Psoas muscle (tissue), 8 donors: ENCODE data around the gene GLI3. TPM values are rescaled to one million over a fixed set of nuclear protein-coding genes. Genes with fewer than 3 reads are reported as not detected.

Experiments
- ATAC-seq, 4 donors: fragments of 200-7000 bp; cut with Tn5 transposase; one replicate each; pipeline ENCODE4 v1.9.1; 2020; ENCODE audit warnings: moderate library complexity in 3 of 4, mild to moderate bottlenecking in 2 of 4
- DNase-seq, 2 donors: peaks; one replicate each; pipeline ENCODE4 v3.0.0-alpha.2; 2020
- H3K27ac ChIP-seq: fragments of 200-600 bp; one replicate; pipeline ENCODE4 v1.8.0; 2022
- H3K27me3 ChIP-seq, 3 donors: fragments of 200-600 bp in 1 of 3; one replicate each; pipeline versions ENCODE4 v1.6.1 to v1.8.0; 2013 to 2022; ENCODE audit warnings: low read length in 2 of 3, mild to moderate bottlenecking in 2 of 3, moderate library complexity in 1 of 3; ENCODE audit not compliant: insufficient read depth in 3 of 3
- H3K36me3 ChIP-seq, 2 donors: fragments of 200-600 bp in 1 of 2; one replicate each; pipeline versions ENCODE4 v1.6.1 to v1.8.0; 2013 to 2022; ENCODE audit warnings: low read depth in 1 of 2, mild to moderate bottlenecking in 1 of 2, moderate library complexity in 1 of 2; ENCODE audit not compliant: insufficient read depth in 1 of 2
- H3K4me1 ChIP-seq: fragments of 200-600 bp; one replicate; pipeline ENCODE4 v1.8.0; 2022
- H3K4me3 ChIP-seq: fragments of 200-600 bp; one replicate; pipeline ENCODE4 v1.8.0; 2022; ENCODE audit warnings: mild to moderate bottlenecking
- H3K9me3 ChIP-seq: fragments of 200-600 bp; one replicate; pipeline ENCODE4 v1.8.0; 2022
- CTCF ChIP-seq: fragments of 200-600 bp; IDR thresholded peaks from one replicate; pipeline ENCODE4 v1.8.0; 2022; ENCODE audit warnings: antibody characterized with exemption
- WGBS, 3 donors: extraction: QIAGEN DNeasy Blood & Tissue Kit; methylation state at CpG; one replicate each; pipeline versions ENCODE4 v1.1.6 to v1.1.7; 2013; 5-methylcytosine and 5-hydroxymethylcytosine counted together
- intact Hi-C, 2 donors: fragments of 100-400 bp; cut with DNase I; formaldehyde crosslinking; loops; one replicate each; pipeline versions ENCODE4 v1.11.0 to v1.14.2; 2022
- polyA plus RNA-seq, 3 donors: library from polyadenylated mRNA; stranded (reverse); fragments of 200-250 nt; gene quantifications; one replicate each; pipeline ENCODE4 v1.2.3, GENCODE V29; 2013
- total RNA-seq, 4 donors: library from RNA; stranded (reverse); fragmentation: NEBNext Ultra II Directional in 2 of 4; extraction: Animal tissue kit (Norgen Biotek cat#: 25700) in 2 of 4; gene quantifications; one replicate each; pipeline versions ENCODE4 v1.2.1 to v1.2.4, GENCODE V29; 2021 to 2023
- donor health status: healthy with polysubstance abuse.
- donor health status: DM: no; HTN: no; CAD: no; lungs with moderate emphysema.
- donor health status: Bipolar disorder and iron deficiency.
- donor health status: healthy.
- donor health status: DM: yes; HTN: yes; CAD: no.
- donor health status: DM: no; HTN: no; CAD: no.
- donor health status: DM: no; HTN: no; CAD: no.
- donor health status: DM: yes; HTN: yes; CAD: no.

The GLI3 gene
- total and polyA plus RNA-seq, 7 donors: 0.24 to 4.9 (median 3.2) TPM

GRCh38 chr7:42227021-42227420, 10.0 kb downstream of the GLI3 start:
- Histone ChIP-seq H3K9me3 (no peaks in the 10 kb centered on the region), H3K36me3 (no peaks in the 10 kb centered on the region), H3K4me1 (peaks cover 3% of the 10 kb centered on the region), H3K4me3 (no peak overlapping the region), H3K27ac (no peak overlapping the region), H3K27me3 (peaks cover 0 to 18% (median 0%) of the 10 kb centered on the region in 3 donors)
- no peak for TF ChIP-seq CTCF
- ATAC-seq: no peak
- intact Hi-C loops: no loop called here
- 40 to 49% (median 46%) methylated on average over 5 of the region's 5 CpGs for WGBS, 3 donors
- no peak for DNase-seq

GRCh38 chr7:42226354-42226941, 10.6 kb downstream of the GLI3 start:
- TF ChIP-seq CTCF: no peak
- H3K4me1 ChIP-seq: peaks cover 3% of the 10 kb centered on the region
- no peaks in the 10 kb centered on the region for H3K36me3 ChIP-seq
- H3K9me3 ChIP-seq: no peaks in the 10 kb centered on the region
- no peak overlapping the region for H3K27ac ChIP-seq
- ATAC-seq (no peak), DNase-seq (no peak)
- peaks cover 0 to 16% (median 0%) of the 10 kb centered on the region in 3 donors for H3K27me3 ChIP-seq
- intact Hi-C loops: no loop called here
- H3K4me3 ChIP-seq: no peak overlapping the region
- WGBS, 3 donors: 69 to 75% (median 74%) methylated on average over 5 of the region's 5 CpGs

- intact Hi-C loops: no loop called here
- H3K27ac ChIP-seq: no peak overlapping the region
- peaks cover 3% of the 10 kb centered on the region for H3K4me1 ChIP-seq
- 91 to 96% (median 95%) methylated on average over 8 of the region's 8 CpGs for WGBS, 3 donors
- ATAC-seq (no peak), DNase-seq (no peak)
- no peaks in the 10 kb centered on the region for H3K9me3 ChIP-seq
- no peaks in the 10 kb centered on the region for H3K36me3 ChIP-seq
- H3K4me3 ChIP-seq: no peak overlapping the region
- H3K27me3 ChIP-seq: peaks cover 0 to 12% (median 0%) of the 10 kb centered on the region in 3 donors
- no peak for TF ChIP-seq CTCF
Observed at GRCh38 chr7:42224391-42225003, 12.5 kb downstream of the GLI3 start.

GRCh38 chr7:42222891-42223290, 14.1 kb downstream of the GLI3 start:
- DNase-seq: no peak

More at GRCh38 chr7:42222891-42223290, 14.1 kb downstream of the GLI3 start:
- no peaks in the 10 kb centered on the region for H3K9me3 ChIP-seq
- whole genome bisulfite sequencing, 3 donors: 76 to 80% (median 78%) methylated on average over 11 of the region's 11 CpGs
- H3K4me1 ChIP-seq: peaks cover 2% of the 10 kb centered on the region
- no peaks in the 10 kb centered on the region for H3K36me3 ChIP-seq
- intact Hi-C loops: no loop called here
- H3K27me3 ChIP-seq: peaks cover 0 to 8% (median 0%) of the 10 kb centered on the region in 3 donors
- H3K27ac ChIP-seq: no peak overlapping the region
- ATAC-seq: no peak
- no peak overlapping the region for H3K4me3 ChIP-seq
- TF ChIP-seq CTCF: no peak
